Uterus (tissue), 2 donors: ENCODE data around the gene FOXK1.
"Not testable (repeated sequence)": the region's sequence is repeated elsewhere in the genome, so short reads cannot be mapped to it uniquely, and the experiment has no call there.

Experiments
- CTCF ChIP-seq, 4 experiments: fragments of 200-600 bp in 2 of 4; fragments of 450-650 bp in 2 of 4; sonication (generic) in 2 of 4; IDR thresholded peaks; one replicate each; pipeline ENCODE4 v1.5.1; 2016 to 2019; ENCODE audit warnings: antibody characterized with exemption in 4 of 4, mild to moderate bottlenecking in 2 of 4, moderate library complexity in 1 of 4
- POLR2A ChIP-seq, 2 donors: fragments of 450-650 bp; IDR thresholded peaks; one replicate each; pipeline ENCODE4 v1.6.1; 2016; ENCODE audit warnings: antibody characterized with exemption in 2 of 2, mild to moderate bottlenecking in 1 of 2, moderate library complexity in 1 of 2

- not testable (repeated sequence) for TF ChIP-seq POLR2A, CTCF (IDR thresholded peaks at IDR 0.05)
Measured at GRCh38 chr7:4685676-4686075, 3.6 kb downstream of the FOXK1 start.
